ENCODE data around the gene THBS2.
A peak's percentile ranks its signal among the peaks of the same experiment; 100 is the strongest.
"Not testable (repeated sequence)": the region's sequence is repeated elsewhere in the genome, so short reads cannot be mapped to it uniquely, and the experiment has no call there.

The THBS2 gene

DNA sequence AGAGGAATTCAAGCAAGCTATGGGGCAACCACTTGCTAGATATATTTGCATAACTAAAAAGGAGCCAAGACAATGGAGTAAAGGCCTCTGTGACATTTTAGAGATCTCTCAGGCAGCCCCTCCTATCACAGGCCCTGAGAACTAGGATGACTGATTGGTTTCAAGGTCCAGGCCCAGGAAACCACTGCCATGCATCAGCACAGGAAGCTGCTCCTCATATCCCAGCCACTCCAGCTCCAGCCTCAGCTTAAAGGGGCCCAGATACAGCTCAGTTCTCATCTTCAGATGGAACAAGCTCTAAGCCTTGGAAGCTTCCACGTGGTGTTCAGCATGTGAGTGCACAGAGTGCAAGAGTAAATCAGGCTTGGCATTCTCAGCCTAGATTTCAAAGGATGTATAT lies 21.1 kb upstream of the THBS2 start:
- peak; percentile 61 for DNase-seq (ENCODE audit: low read depth)
- no peak overlapping the region for H3K4me3 ChIP-seq (replicated peaks; ENCODE audit: low read depth, low read length)
- TF ChIP-seq, protein P1, sequence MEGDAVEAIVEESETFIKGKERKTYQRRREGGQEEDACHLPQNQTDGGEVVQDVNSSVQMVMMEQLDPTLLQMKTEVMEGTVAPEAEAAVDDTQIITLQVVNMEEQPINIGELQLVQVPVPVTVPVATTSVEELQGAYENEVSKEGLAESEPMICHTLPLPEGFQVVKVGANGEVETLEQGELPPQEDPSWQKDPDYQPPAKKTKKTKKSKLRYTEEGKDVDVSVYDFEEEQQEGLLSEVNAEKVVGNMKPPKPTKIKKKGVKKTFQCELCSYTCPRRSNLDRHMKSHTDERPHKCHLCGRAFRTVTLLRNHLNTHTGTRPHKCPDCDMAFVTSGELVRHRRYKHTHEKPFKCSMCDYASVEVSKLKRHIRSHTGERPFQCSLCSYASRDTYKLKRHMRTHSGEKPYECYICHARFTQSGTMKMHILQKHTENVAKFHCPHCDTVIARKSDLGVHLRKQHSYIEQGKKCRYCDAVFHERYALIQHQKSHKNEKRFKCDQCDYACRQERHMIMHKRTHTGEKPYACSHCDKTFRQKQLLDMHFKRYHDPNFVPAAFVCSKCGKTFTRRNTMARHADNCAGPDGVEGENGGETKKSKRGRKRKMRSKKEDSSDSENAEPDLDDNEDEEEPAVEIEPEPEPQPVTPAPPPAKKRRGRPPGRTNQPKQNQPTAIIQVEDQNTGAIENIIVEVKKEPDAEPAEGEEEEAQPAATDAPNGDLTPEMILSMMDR (IDR thresholded peaks at IDR 0.05; ENCODE audit: low read length, missing control alignments): no peak

DNA sequence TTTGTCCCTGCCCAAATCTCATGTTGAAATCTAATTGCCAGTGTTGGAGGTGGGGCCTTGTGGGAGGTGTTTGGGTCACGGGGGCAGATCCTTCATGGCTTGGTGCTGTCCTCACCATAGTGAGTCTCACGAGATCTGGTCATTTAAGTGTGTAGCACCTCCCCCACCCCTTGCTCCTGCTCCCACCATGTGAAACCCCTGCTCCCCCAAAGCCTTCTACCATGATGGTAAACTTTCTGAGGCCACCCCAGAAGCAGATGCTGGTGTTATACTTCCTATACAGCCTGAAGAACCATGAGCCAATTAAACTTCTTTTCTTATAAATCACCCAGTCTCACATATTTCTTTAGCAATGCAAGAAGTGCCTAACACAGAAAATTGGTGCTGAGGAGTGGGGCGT lies 19.9 kb upstream of the THBS2 start:
- TF ChIP-seq, protein P1 (IDR thresholded peaks at IDR 0.05; ENCODE audit: low read length, missing control alignments): no peak
- no peak overlapping the region for H3K4me3 ChIP-seq (replicated peaks; ENCODE audit: low read depth, low read length)
- no peak for DNase-seq (ENCODE audit: low read depth)

DNA sequence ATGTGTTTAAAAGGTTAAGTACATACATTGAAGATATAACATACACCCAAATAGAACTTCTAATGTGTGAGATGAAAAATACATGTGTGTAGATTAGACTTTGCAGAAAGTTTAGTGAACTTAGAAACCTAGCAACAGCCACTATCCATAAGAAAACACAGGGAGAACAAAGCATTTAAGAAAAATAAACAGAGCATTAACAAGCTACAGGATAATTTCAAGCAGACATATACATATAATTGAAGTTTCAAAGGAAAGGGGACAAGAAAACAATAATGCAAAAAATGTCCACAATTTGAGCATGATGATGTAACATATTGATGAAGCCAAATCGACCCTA lies 18.2 kb upstream of the THBS2 start:
- no peak overlapping the region for H3K4me3 ChIP-seq (replicated peaks; ENCODE audit: low read depth, low read length)
- no peak for DNase-seq (ENCODE audit: low read depth)
- TF ChIP-seq, protein P1 (IDR thresholded peaks at IDR 0.05; ENCODE audit: low read length, missing control alignments): no peak

DNA sequence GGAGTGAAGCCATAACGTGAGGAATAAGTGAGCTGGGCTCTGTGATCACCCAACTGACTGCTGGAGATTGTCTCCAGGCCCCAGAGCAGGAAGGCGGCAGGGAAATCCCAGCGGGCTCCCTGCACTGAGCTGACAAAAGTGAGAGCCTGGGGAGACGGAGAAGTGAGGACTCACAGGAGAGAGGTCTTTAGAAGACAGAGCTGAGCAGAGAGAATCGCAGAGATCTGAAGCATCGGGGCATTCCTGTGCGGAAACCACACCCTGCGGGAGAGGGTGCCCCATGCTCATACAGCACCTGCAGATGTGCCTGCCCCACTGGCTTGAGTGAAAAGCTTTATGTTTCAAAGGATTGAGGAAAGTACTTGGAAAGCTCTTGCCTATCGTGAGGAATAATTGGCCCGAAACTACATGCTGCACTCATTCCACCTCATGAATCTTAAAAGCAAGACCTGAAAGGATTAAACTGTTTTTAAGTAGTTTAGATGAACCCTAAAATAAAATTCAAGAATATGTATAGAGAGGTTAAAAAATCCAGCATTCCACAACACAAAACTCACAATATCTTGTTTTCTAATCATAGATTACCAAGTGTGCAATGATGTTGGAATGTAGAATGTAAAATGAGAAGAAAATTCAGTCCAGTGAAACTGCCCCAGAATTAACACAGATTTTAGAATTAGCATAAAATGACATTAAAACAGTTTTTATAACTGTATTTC lies 17.7 kb upstream of the THBS2 start:
- no peak overlapping the region for H3K4me3 ChIP-seq (replicated peaks; ENCODE audit: low read depth, low read length)
- TF ChIP-seq, protein P1 (IDR thresholded peaks at IDR 0.05; ENCODE audit: low read length, missing control alignments): no peak
- no peak for DNase-seq (ENCODE audit: low read depth)

DNA sequence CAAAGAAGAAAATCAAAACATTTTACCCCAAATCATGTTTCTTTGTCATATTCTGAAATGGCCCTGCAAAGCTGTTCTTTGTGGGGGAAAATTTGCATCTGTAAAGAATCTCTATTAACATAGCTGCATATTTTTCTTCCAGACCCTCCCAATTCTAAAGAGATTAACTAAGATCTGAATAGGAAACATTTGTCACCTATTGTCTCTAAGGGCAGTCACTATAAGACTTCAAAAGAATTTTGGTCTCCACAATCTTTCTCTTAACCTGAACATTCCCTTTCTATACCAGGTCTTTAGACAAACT lies 16.4 kb upstream of the THBS2 start:
- not testable (repeated sequence) for H3K4me3 ChIP-seq (replicated peaks; ENCODE audit: low read depth, low read length); DNase-seq (ENCODE audit: low read depth)

DNA sequence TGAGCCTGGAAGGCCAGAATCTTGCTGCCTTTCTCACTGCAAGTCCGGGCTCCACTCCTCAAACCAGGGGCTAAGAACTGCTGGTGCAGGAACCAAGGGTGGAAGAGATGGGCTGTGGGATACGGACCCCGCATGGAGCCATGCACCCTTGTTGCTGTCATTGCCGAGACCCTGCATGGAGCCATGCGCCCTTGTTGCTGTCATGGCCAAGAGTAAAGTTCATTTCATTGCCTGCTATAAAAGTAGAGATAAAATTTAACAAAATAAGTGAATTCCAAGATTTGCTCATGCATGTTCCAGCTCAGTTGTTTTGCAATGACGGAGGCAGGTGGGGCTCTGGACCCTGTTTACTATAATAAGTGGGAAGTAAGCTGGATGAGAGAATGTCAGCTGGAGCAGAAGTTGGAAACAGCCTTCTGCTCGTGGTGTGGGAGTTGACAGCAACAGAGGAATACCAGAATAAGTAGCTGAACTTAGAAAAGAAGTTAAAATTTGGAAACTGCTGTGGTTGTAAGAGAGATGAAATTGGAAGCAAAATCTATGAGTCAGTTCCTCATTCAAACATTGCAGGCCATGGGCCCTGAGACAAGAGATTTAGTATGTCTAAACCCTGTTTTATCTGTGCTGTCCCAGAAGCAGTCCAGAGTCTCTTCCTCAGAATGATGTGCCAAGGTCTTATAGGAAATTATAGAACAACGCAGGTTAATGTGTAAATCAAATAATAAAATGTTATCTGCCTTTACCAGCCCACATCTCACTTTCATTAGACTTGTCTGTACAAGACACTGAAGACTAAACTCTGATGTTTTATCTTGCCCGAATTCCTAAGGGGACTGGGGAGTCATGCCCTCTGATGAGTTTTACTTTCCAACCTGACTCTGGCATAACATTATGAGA lies 15.8 kb upstream of the THBS2 start:
- TF ChIP-seq, protein P1 (IDR thresholded peaks at IDR 0.05; ENCODE audit: low read length, missing control alignments): no peak
- DNase-seq (ENCODE audit: low read depth): peak; percentile 90
- no peak overlapping the region for H3K4me3 ChIP-seq (replicated peaks; ENCODE audit: low read depth, low read length)

DNA sequence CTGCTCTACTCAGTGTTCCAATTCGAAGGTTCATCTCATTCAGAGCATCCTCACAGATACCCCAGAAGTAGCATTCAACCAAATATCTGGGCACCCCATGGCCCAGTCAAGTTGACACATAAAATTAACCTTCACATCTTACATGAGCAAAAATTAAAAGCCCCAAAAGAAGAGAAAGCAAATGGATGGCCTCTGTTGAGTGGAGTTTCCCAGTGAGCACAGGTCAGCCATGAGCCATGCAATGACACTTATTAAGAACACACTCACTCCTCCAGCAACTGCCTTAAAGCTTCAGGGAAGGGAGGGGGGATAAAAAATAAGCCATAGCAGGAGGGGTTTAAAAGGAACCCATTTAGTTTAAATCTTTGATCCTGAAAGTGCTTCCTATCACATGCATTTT lies 14.6 kb upstream of the THBS2 start:
- H3K4me3 ChIP-seq (replicated peaks; ENCODE audit: low read depth, low read length): no peak overlapping the region
- DNase-seq (ENCODE audit: low read depth): no peak
- TF ChIP-seq, protein P1 (IDR thresholded peaks at IDR 0.05; ENCODE audit: low read length, missing control alignments): no peak

All from fibroblast of pulmonary artery (primary cell).